Neural progenitor cell (in vitro differentiated cells): Measurements from ENCODE around the gene VAPB. TPM values are rescaled to one million over a fixed set of nuclear protein-coding genes. Genes with fewer than 3 reads are reported as not detected.

Experiments
- DNase-seq: peaks from one replicate; pipeline ENCODE4 v3.0.0-alpha.2; 2016; ENCODE audit warnings: low spot score
- H2AFZ ChIP-seq: fragments of 200-600 bp; sonication (generic); replicated peaks from 2 replicates; pipeline ENCODE4 v1.6.1; 2016; ENCODE audit warnings: antibody characterized with exemption
- H3F3A ChIP-seq: fragments of 200-600 bp; sonication (generic); 2 replicates; pipeline ENCODE4 v1.6.1; 2016; ENCODE audit warnings: antibody characterized with exemption, low read depth
- H3K27ac ChIP-seq: fragments of 200-600 bp; sonication (generic); 2 replicates; pipeline ENCODE4 v1.5.1; 2016; ENCODE audit warnings: mild to moderate bottlenecking
- H3K27me3 ChIP-seq: fragments of 200-600 bp; sonication (generic); 2 replicates; pipeline ENCODE4 v1.6.1; 2016; ENCODE audit warnings: mild to moderate bottlenecking, moderate library complexity
- H3K36me3 ChIP-seq: fragments of 200-600 bp; sonication (generic); 2 replicates; pipeline ENCODE4 v1.5.1; 2016
- H3K4me1 ChIP-seq: fragments of 200-600 bp; sonication (generic); 2 replicates; pipeline ENCODE4 v1.6.1; 2016; ENCODE audit warnings: mixed run types
- H3K4me2 ChIP-seq: fragments of 200-600 bp; sonication (generic); 2 replicates; pipeline ENCODE4 v1.6.1; 2016
- H3K4me3 ChIP-seq: fragments of 200-600 bp; sonication (generic); 2 replicates; pipeline ENCODE4 v1.5.1; 2016
- H3K79me2 ChIP-seq: fragments of 200-600 bp; sonication (generic); 2 replicates; pipeline ENCODE4 v1.6.1; 2016; ENCODE audit warnings: low read depth
- H3K9ac ChIP-seq: fragments of 200-600 bp; sonication (generic); 2 replicates; pipeline ENCODE4 v1.6.1; 2016
- H3K9me3 ChIP-seq: fragments of 200-600 bp; sonication (generic); 2 replicates; pipeline ENCODE4 v1.5.1; 2016; ENCODE audit warnings: low read depth
- H4K20me1 ChIP-seq: fragments of 200-600 bp; sonication (generic); 2 replicates; pipeline ENCODE4 v1.6.1; 2016; ENCODE audit warnings: low read depth
- H3K27ac Mint-ChIP-seq: 3 replicates; pipeline ENCODE4 v1.8.0; 2021; ENCODE audit warnings: mixed read lengths
- H3K27me3 Mint-ChIP-seq: 2 replicates; pipeline ENCODE4 v1.8.0; 2022; ENCODE audit warnings: low read depth, mild to moderate bottlenecking, inconsistent platforms, moderate library complexity, mixed read lengths; ENCODE audit not compliant: insufficient read depth
- H3K36me3 Mint-ChIP-seq: 3 replicates; pipeline ENCODE4 v1.8.0; 2021; ENCODE audit warnings: mixed read lengths
- H3K4me1 Mint-ChIP-seq: 3 replicates; pipeline ENCODE4 v1.8.0; 2021; ENCODE audit warnings: mixed read lengths
- H3K4me3 Mint-ChIP-seq: 3 replicates; pipeline ENCODE4 v1.8.0; 2021; ENCODE audit warnings: mild to moderate bottlenecking, moderate library complexity, mixed read lengths
- H3K9me3 Mint-ChIP-seq: 3 replicates; pipeline ENCODE4 v1.8.0; 2020; ENCODE audit warnings: mixed read lengths
- EZH2 ChIP-seq: fragments of 200-600 bp; sonication (generic); IDR thresholded peaks from 2 replicates; pipeline ENCODE4 v1.6.1; 2017; ENCODE audit warnings: antibody characterized with exemption, mild to moderate bottlenecking, moderate library complexity
- EZH2phosphoT487 ChIP-seq: fragments of 200-600 bp; sonication (generic); IDR thresholded peaks from 2 replicates; pipeline ENCODE4 v1.6.1; 2017; ENCODE audit warnings: antibody characterized with exemption
- total RNA-seq: library from RNA; depleted of rRNA; stranded (reverse); fragments of >200 nt; gene quantifications from 2 replicates; pipeline ENCODE4 v1.2.3, GENCODE V29; 2015; ENCODE audit warnings: low replicate concordance
- TF ChIP-seq, protein P1 (sequence below): fragments of 200-600 bp; sonication (generic); IDR thresholded peaks from 2 replicates; pipeline ENCODE4 v1.5.1; 2017; ENCODE audit warnings: antibody characterized with exemption, mild to moderate bottlenecking

Gene VAPB
- total RNA-seq, 1 donor from 2014 or later: 31.9 TPM

GRCh38 chr20:58494923-58495622, 106.0 kb downstream of the VAPB start:
- Histone ChIP-seq H3F3A (no peaks in the 10 kb centered on the region), H3K36me3 (no peaks in the 10 kb centered on the region), H2AFZ (no peak overlapping the region), H3K27ac (no peak overlapping the region), H3K9ac (no peak overlapping the region), H4K20me1 (no peaks in the 10 kb centered on the region), H3K9me3 (no peaks in the 10 kb centered on the region), H3K4me2 (no peak overlapping the region), H3K4me1 (no peaks in the 10 kb centered on the region), H3K79me2 (no peaks in the 10 kb centered on the region), H3K27me3 (no peaks in the 10 kb centered on the region), H3K4me3 (no peak overlapping the region)
- TF ChIP-seq EZH2phosphoT487 (no peak), EZH2 (no peak)
- TF ChIP-seq, protein P1, sequence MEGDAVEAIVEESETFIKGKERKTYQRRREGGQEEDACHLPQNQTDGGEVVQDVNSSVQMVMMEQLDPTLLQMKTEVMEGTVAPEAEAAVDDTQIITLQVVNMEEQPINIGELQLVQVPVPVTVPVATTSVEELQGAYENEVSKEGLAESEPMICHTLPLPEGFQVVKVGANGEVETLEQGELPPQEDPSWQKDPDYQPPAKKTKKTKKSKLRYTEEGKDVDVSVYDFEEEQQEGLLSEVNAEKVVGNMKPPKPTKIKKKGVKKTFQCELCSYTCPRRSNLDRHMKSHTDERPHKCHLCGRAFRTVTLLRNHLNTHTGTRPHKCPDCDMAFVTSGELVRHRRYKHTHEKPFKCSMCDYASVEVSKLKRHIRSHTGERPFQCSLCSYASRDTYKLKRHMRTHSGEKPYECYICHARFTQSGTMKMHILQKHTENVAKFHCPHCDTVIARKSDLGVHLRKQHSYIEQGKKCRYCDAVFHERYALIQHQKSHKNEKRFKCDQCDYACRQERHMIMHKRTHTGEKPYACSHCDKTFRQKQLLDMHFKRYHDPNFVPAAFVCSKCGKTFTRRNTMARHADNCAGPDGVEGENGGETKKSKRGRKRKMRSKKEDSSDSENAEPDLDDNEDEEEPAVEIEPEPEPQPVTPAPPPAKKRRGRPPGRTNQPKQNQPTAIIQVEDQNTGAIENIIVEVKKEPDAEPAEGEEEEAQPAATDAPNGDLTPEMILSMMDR: no peak
- Mint-ChIP-seq H3K4me1 (peaks cover 11% of the 10 kb centered on the region), H3K27me3 (no peaks in the 10 kb centered on the region), H3K9me3 (peaks cover 6% of the 10 kb centered on the region), H3K4me3 (no peak overlapping the region), H3K27ac (peak overlapping the region; percentile 64), H3K36me3 (no peaks in the 10 kb centered on the region)
- no peak for DNase-seq

GRCh38 chr20:58495623-58496428, 106.8 kb downstream of the VAPB start:
- H3K4me3 ChIP-seq: no peak overlapping the region
- no peaks in the 10 kb centered on the region for H3F3A ChIP-seq
- Mint-ChIP-seq H3K36me3 (no peaks in the 10 kb centered on the region), H3K27ac (no peak overlapping the region), H3K9me3 (peaks cover 5% of the 10 kb centered on the region), H3K4me3 (no peak overlapping the region), H3K27me3 (no peaks in the 10 kb centered on the region), H3K4me1 (peaks cover 11% of the 10 kb centered on the region)
- no peaks in the 10 kb centered on the region for H3K79me2 ChIP-seq
- H3K4me1 ChIP-seq: no peaks in the 10 kb centered on the region
- H3K9me3 ChIP-seq: no peaks in the 10 kb centered on the region
- no peaks in the 10 kb centered on the region for H3K36me3 ChIP-seq
- H3K27ac ChIP-seq: no peak overlapping the region
- no peak for DNase-seq
- H2AFZ ChIP-seq: no peak overlapping the region
- no peak overlapping the region for H3K4me2 ChIP-seq
- TF ChIP-seq EZH2phosphoT487 (no peak), EZH2 (no peak)
- TF ChIP-seq, protein P1: no peak
- no peaks in the 10 kb centered on the region for H4K20me1 ChIP-seq
- no peaks in the 10 kb centered on the region for H3K27me3 ChIP-seq
- no peak overlapping the region for H3K9ac ChIP-seq

DNA sequence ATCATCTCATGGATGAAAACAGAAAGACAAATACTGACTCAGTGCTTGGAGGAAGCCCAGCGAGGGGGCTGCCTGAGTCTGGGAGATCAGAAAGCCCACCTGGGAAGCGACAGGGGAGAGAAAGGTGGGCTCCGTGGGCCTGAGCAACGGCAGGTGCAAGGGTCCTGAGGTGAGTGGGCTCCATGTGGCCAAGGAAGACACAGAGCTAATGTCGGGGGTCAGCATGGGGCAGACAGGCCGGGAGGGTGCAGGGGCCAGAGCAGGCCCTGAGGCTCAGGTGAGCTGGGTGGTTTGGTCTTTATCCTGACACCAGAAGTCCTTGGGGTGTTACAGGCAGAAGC, 107.4 kb downstream of the VAPB start:
- Histone ChIP-seq H4K20me1 (no peaks in the 10 kb centered on the region), H3K36me3 (no peaks in the 10 kb centered on the region), H2AFZ (no peak overlapping the region), H3K27ac (no peak overlapping the region), H3K4me2 (no peak overlapping the region), H3K9ac (no peak overlapping the region), H3K27me3 (no peaks in the 10 kb centered on the region), H3K4me3 (no peak overlapping the region), H3K4me1 (no peaks in the 10 kb centered on the region), H3K9me3 (no peaks in the 10 kb centered on the region), H3F3A (no peaks in the 10 kb centered on the region), H3K79me2 (no peaks in the 10 kb centered on the region)
- DNase-seq: no peak
- Mint-ChIP-seq H3K27me3 (peaks cover under 1% of the 10 kb centered on the region), H3K27ac (no peak overlapping the region), H3K36me3 (no peaks in the 10 kb centered on the region), H3K4me3 (no peak overlapping the region), H3K9me3 (peaks cover 9% of the 10 kb centered on the region), H3K4me1 (peaks cover 11% of the 10 kb centered on the region)
- TF ChIP-seq EZH2phosphoT487 (no peak), EZH2 (no peak)
- TF ChIP-seq, protein P1: no peak
